ENCODE results near the gene NGEF. TPM values are rescaled to one million over a fixed set of nuclear protein-coding genes. Genes with fewer than 3 reads are reported as not detected.

NGEF gene
- total and polyA plus RNA-seq, 2 donors (not counting 1 experiment from before 2014, with no cell fraction given) = under 0.01 to 0.24 TPM

GRCh38 chr2:232886176-232886575, 126.9 kb downstream of the NGEF start:
- TF ChIP-seq CTCF (conservative IDR thresholded peaks at IDR 0.05 in 1 of 2, IDR thresholded peaks at IDR 0.05 in 1 of 2; ENCODE audit: low read depth in 1 of 2, low read length in 2 of 2) = no peak
- no peak for TF ChIP-seq EZH2 (IDR thresholded peaks at IDR 0.05; ENCODE audit: low read length, missing control alignments)
- H4K20me1 ChIP-seq (ENCODE audit: control insufficient read depth, extremely low read depth, insufficient read depth, low read length) = no peaks in the 10 kb centered on the region
- H3K4me2 ChIP-seq (ENCODE audit: extremely low read depth, insufficient read depth, low read length) = no peak overlapping the region
- H3K36me3 ChIP-seq (ENCODE audit: control insufficient read depth, insufficient read depth, low read length) = no peaks in the 10 kb centered on the region
- H3K9ac ChIP-seq (ENCODE audit: insufficient read depth, low read length) = no peak overlapping the region
- no peak overlapping the region for H2AFZ ChIP-seq (ENCODE audit: low read length)
- no peaks in the 10 kb centered on the region for H3K79me2 ChIP-seq (ENCODE audit: control insufficient read depth, insufficient read depth, low read length)
- H3K27ac ChIP-seq (ENCODE audit: insufficient read depth, low read length) = no peak overlapping the region
- no peak overlapping the region for H3K4me3 ChIP-seq (replicated peaks in 1 of 4; ENCODE audit: control extremely low read depth in 1 of 4, insufficient read depth in 1 of 4, low read depth in 3 of 4, low read length in 4 of 4)
- H3K4me1 ChIP-seq (ENCODE audit: control insufficient read depth, extremely low read depth, insufficient read depth, low read length) = no peaks in the 10 kb centered on the region
- DNase-seq (ENCODE audit: low read depth in 2 of 2) = no peak
- H3K9me3 ChIP-seq (ENCODE audit: control insufficient read depth, insufficient read depth, low read depth, low read length) = no peaks in the 10 kb centered on the region
- H3K27me3 ChIP-seq (ENCODE audit: control insufficient read depth, insufficient read depth, low read length) = no peaks in the 10 kb centered on the region

DNA sequence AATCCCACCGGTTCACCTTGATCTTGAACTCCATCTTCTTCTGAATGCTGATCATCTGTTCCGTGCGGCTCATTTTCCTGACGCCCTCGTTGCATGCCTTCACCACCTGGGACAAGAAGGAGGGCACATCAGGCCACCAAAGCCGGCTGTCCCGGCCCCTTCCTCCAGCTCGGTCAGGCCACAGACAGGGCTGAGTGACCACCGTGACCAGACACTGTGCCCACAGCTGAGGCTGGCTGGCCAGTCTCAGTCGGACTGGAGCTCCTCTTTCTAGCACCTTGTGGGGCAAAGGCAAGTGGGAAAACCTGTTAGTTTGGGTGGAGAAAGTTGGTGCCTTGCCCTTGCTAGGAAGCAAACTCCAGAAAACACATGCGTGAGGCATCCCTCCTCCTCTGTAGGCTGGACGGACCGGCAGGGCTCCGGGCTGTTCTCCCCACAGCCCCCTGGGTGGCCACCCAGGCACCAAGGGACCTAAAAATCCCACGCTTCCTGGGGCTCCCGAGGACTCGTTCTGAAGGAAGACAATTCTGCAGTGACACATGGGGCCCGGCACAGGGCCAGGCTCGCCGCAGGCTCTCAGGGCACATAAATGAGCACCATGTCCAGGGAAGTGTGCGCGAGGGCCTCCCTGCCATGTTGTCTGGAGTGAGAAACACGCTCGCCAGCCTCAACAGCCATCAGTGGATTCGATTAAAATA, 127.6 kb downstream of the NGEF start:
- Histone ChIP-seq H3K36me3 (ENCODE audit: control insufficient read depth, insufficient read depth, low read length) (no peaks in the 10 kb centered on the region), H2AFZ (ENCODE audit: low read length) (no peak overlapping the region), H3K4me2 (ENCODE audit: extremely low read depth, insufficient read depth, low read length) (no peak overlapping the region), H4K20me1 (ENCODE audit: control insufficient read depth, extremely low read depth, insufficient read depth, low read length) (no peaks in the 10 kb centered on the region), H3K4me3 (replicated peaks in 1 of 4; ENCODE audit: control extremely low read depth in 1 of 4, insufficient read depth in 1 of 4, low read depth in 3 of 4, low read length in 4 of 4) (no peak overlapping the region), H3K9ac (ENCODE audit: insufficient read depth, low read length) (no peak overlapping the region), H3K4me1 (ENCODE audit: control insufficient read depth, extremely low read depth, insufficient read depth, low read length) (no peaks in the 10 kb centered on the region), H3K9me3 (ENCODE audit: control insufficient read depth, insufficient read depth, low read depth, low read length) (no peaks in the 10 kb centered on the region), H3K27me3 (ENCODE audit: control insufficient read depth, insufficient read depth, low read length) (no peaks in the 10 kb centered on the region), H3K27ac (ENCODE audit: insufficient read depth, low read length) (no peak overlapping the region), H3K79me2 (ENCODE audit: control insufficient read depth, insufficient read depth, low read length) (no peaks in the 10 kb centered on the region)
- TF ChIP-seq EZH2 (IDR thresholded peaks at IDR 0.05; ENCODE audit: low read length, missing control alignments) (no peak), CTCF (conservative IDR thresholded peaks at IDR 0.05 in 1 of 2, IDR thresholded peaks at IDR 0.05 in 1 of 2; ENCODE audit: low read depth in 1 of 2, low read length in 2 of 2) (no peak)
- no peak for DNase-seq (ENCODE audit: low read depth in 2 of 2)

DNA sequence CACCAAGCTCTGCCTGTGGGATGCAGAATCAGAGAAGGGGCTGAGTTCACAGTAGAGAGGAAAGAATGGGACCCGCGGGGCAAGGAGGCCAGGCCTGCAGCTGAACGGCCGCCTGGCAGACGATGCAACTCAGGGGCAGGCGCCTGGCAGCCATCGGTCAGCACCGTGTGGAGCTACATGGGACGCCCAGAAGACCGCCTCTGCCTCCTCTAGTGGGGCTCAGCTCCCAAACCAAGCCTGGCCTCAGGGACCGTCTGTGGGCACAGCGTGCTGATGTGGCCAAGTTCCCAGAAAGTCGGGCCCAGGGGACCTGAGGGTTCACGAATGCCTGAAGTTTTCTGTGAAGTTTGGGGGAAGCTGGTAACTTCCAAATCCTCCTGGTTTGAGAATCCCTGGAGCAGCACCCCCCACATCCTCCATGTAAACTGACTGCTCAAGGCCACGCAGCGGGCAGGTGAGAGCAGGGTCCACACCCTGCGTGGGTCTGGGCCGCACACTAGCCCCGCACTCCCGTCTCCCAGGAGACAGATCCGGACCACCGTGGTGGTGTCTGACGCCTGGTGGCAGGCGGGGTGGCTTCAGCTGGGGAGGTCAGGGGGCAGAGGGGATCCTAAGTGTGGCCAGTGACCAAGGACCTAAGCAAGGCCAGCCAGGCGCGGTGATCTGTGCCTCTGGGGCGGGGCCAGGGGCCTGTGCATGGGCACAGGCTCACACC, 128.3 kb downstream of the NGEF start:
- no peaks in the 10 kb centered on the region for H4K20me1 ChIP-seq (ENCODE audit: control insufficient read depth, extremely low read depth, insufficient read depth, low read length)
- no peaks in the 10 kb centered on the region for H3K9me3 ChIP-seq (ENCODE audit: control insufficient read depth, insufficient read depth, low read depth, low read length)
- no peak for DNase-seq (ENCODE audit: low read depth in 2 of 2)
- H3K4me2 ChIP-seq (ENCODE audit: extremely low read depth, insufficient read depth, low read length) = no peak overlapping the region
- H3K4me1 ChIP-seq (ENCODE audit: control insufficient read depth, extremely low read depth, insufficient read depth, low read length) = no peaks in the 10 kb centered on the region
- H2AFZ ChIP-seq (ENCODE audit: low read length) = no peak overlapping the region
- H3K27me3 ChIP-seq (ENCODE audit: control insufficient read depth, insufficient read depth, low read length) = no peaks in the 10 kb centered on the region
- no peak overlapping the region for H3K27ac ChIP-seq (ENCODE audit: insufficient read depth, low read length)
- H3K36me3 ChIP-seq (ENCODE audit: control insufficient read depth, insufficient read depth, low read length) = no peaks in the 10 kb centered on the region
- no peak overlapping the region for H3K4me3 ChIP-seq (replicated peaks in 1 of 4; ENCODE audit: control extremely low read depth in 1 of 4, insufficient read depth in 1 of 4, low read depth in 3 of 4, low read length in 4 of 4)
- H3K9ac ChIP-seq (ENCODE audit: insufficient read depth, low read length) = no peak overlapping the region
- TF ChIP-seq EZH2 (IDR thresholded peaks at IDR 0.05; ENCODE audit: low read length, missing control alignments) = no peak
- TF ChIP-seq CTCF (conservative IDR thresholded peaks at IDR 0.05 in 1 of 2, IDR thresholded peaks at IDR 0.05 in 1 of 2; ENCODE audit: low read depth in 1 of 2, low read length in 2 of 2) = no peak
- no peaks in the 10 kb centered on the region for H3K79me2 ChIP-seq (ENCODE audit: control insufficient read depth, insufficient read depth, low read length)

Measured in fibroblast of lung (primary cell).